H1 (cell line): ENCODE data around the gene AOAH. TPM values are rescaled to one million over a fixed set of nuclear protein-coding genes. Genes with fewer than 3 reads are reported as not detected.

Experiments used
- CTCF ChIA-PET: fragments of 300-600 bp; sonication (Branson Sonifier 250); formaldehyde crosslinking; loops from one replicate; lab custom pipeline; 2021; ENCODE audit not compliant: partially characterized antibody; lab: Charles Lee
- POLR2A ChIA-PET: fragments of 300-600 bp; sonication (Branson Sonifier 250); formaldehyde crosslinking; loops from one replicate; lab custom pipeline; 2021; ENCODE audit warnings: inconsistent platforms; ENCODE audit not compliant: partially characterized antibody; lab: Charles Lee
- DNase-seq, 2 experiments: peaks; one replicate each; pipeline versions ENCODE4 v3.0.0 to v3.0.0-alpha.2; 2010 to 2022; ENCODE audit warnings: low spot score in 2 of 2, low read depth in 1 of 2, mixed read lengths in 1 of 2
- FAIRE-seq: peaks from 2 replicates; lab custom pipeline; 2011; peaks lifted over from hg19 to GRCh38; lab: Jason Lieb, UNC
- H2AFZ ChIP-seq: 2 replicates; pipeline ENCODE4 v1.8.1; 2012; ENCODE audit warnings: low read length, inconsistent platforms
- H2AK5ac ChIP-seq: 2 replicates; pipeline ENCODE4 v1.6.1; 2013; ENCODE audit warnings: low read depth, low read length
- H2BK120ac ChIP-seq: replicated peaks from 2 replicates; pipeline ENCODE3; 2013; ENCODE audit warnings: low read depth, low read length, inconsistent platforms
- H2BK12ac ChIP-seq: 2 replicates; pipeline ENCODE4 v1.6.1; 2013; ENCODE audit warnings: low read depth, low read length
- H2BK15ac ChIP-seq: 2 replicates; pipeline ENCODE4 v1.6.1; 2013; ENCODE audit warnings: low read length
- H2BK20ac ChIP-seq: 2 replicates; pipeline ENCODE4 v1.6.1; 2013; ENCODE audit warnings: low read length
- H2BK5ac ChIP-seq: 2 replicates; pipeline ENCODE4 v1.6.1; 2013; ENCODE audit warnings: low read depth, low read length
- H3K14ac ChIP-seq: 2 replicates; pipeline ENCODE4 v1.6.1; 2013; ENCODE audit warnings: inconsistent platforms; ENCODE audit not compliant: insufficient read length
- H3K18ac ChIP-seq: 2 replicates; pipeline ENCODE4 v1.6.1; 2013; ENCODE audit warnings: low read length; ENCODE audit errors: extremely low read depth
- H3K23ac ChIP-seq: 2 replicates; pipeline ENCODE4 v1.6.1; 2013; ENCODE audit warnings: inconsistent platforms; ENCODE audit not compliant: insufficient read length
- H3K23me2 ChIP-seq: 2 replicates; pipeline ENCODE4 v1.6.1; 2013; ENCODE audit warnings: low read depth, low read length
- H3K27ac ChIP-seq: 2 replicates; pipeline ENCODE4 v1.6.1; 2011; ENCODE audit warnings: low read depth, low read length, inconsistent platforms
- H3K27me3 ChIP-seq, 4 experiments: replicated peaks in 1 of 4; 1 replicate in 1 of 4; 2 replicates in 3 of 4; pipeline versions ENCODE4 v1.6.1 to v1.8.1; 2011 to 2013; ENCODE audit warnings: low read length in 3 of 4, mild to moderate bottlenecking in 3 of 4, inconsistent platforms in 2 of 4, mixed read lengths in 2 of 4, moderate library complexity in 1 of 4; ENCODE audit not compliant: control insufficient read depth in 3 of 4, insufficient read depth in 3 of 4; ENCODE audit errors: extremely low read depth in 1 of 4
- H3K36me3 ChIP-seq, 4 experiments: 2 replicates each; pipeline versions ENCODE4 v1.6.1 to v1.8.1; 2011 to 2013; ENCODE audit warnings: mild to moderate bottlenecking in 4 of 4, low read length in 3 of 4, moderate library complexity in 2 of 4, control low read depth in 1 of 4, inconsistent platforms in 1 of 4; ENCODE audit not compliant: insufficient read depth in 4 of 4, control insufficient read depth in 2 of 4
- H3K4ac ChIP-seq: replicated peaks from 2 replicates; pipeline ENCODE3; 2013; ENCODE audit warnings: low read length, low read depth, mixed read lengths, inconsistent platforms; ENCODE audit not compliant: insufficient read length
- H3K4me1 ChIP-seq, 4 experiments: replicated peaks in 1 of 4; 1 replicate in 1 of 4; 2 replicates in 3 of 4; pipeline versions ENCODE4 v1.6.1 to v1.8.1; 2011 to 2013; ENCODE audit warnings: low read length in 3 of 4, inconsistent platforms in 2 of 4, mixed read lengths in 1 of 4; ENCODE audit not compliant: insufficient read depth in 4 of 4, control insufficient read depth in 3 of 4
- H3K4me2 ChIP-seq, 2 experiments: 2 replicates each; pipeline versions ENCODE4 v1.6.1 to v1.8.1; 2011 to 2013; ENCODE audit warnings: low read depth in 2 of 2, low read length in 2 of 2, control low read depth in 1 of 2, inconsistent platforms in 1 of 2, mild to moderate bottlenecking in 1 of 2; ENCODE audit not compliant: insufficient read depth in 1 of 2
- H3K4me3 ChIP-seq, 4 experiments: fragments of 200-600, 300-600 bp in 1 of 4; sonication (generic), shearing (Covaris generic), sonication (Bioruptor Twin) in 1 of 4; 2 replicates each; pipeline versions ENCODE4 v1.5.1 to v1.8.1; 2011 to 2016; ENCODE audit warnings: low read length in 4 of 4, low read depth in 3 of 4, control low read depth in 2 of 4, inconsistent platforms in 2 of 4, mild to moderate bottlenecking in 2 of 4, mixed read lengths in 1 of 4, moderate library complexity in 1 of 4; ENCODE audit not compliant: insufficient read depth in 2 of 4; ENCODE audit errors: extremely low read depth in 1 of 4
- H3K56ac ChIP-seq: replicated peaks from 2 replicates; pipeline ENCODE3; 2013; ENCODE audit warnings: low read depth, mild to moderate bottlenecking, mixed read lengths, low read length, inconsistent platforms; ENCODE audit not compliant: insufficient read length
- H3K79me1 ChIP-seq: 2 replicates; pipeline ENCODE4 v1.6.1; 2013; ENCODE audit warnings: low read depth, low read length, control low read depth
- H3K79me2 ChIP-seq, 2 experiments: 2 replicates each; pipeline versions ENCODE4 v1.6.1 to v1.8.1; 2012 to 2013; ENCODE audit warnings: low read length in 2 of 2, mild to moderate bottlenecking in 2 of 2, inconsistent platforms in 1 of 2; ENCODE audit not compliant: insufficient read depth in 2 of 2, control insufficient read depth in 1 of 2
- H3K9ac ChIP-seq, 4 experiments: replicated peaks in 1 of 4; 1 replicate in 1 of 4; 2 replicates in 3 of 4; pipeline versions ENCODE4 v1.6.1 to v1.8.1; 2011 to 2013; ENCODE audit warnings: low read depth in 3 of 4, low read length in 3 of 4, control low read depth in 2 of 4, mild to moderate bottlenecking in 2 of 4, moderate library complexity in 2 of 4, inconsistent platforms in 1 of 4; ENCODE audit errors: extremely low read depth in 1 of 4
- H3K9me3 ChIP-seq, 2 experiments: 2 replicates each; pipeline versions ENCODE4 v1.6.1 to v1.8.1; 2012 to 2013; ENCODE audit warnings: mild to moderate bottlenecking in 2 of 2, moderate library complexity in 2 of 2, control low read depth in 1 of 2, inconsistent platforms in 1 of 2, low read depth in 1 of 2, low read length in 1 of 2, mixed read lengths in 1 of 2; ENCODE audit not compliant: insufficient read depth in 2 of 2
- H4K20me1 ChIP-seq, 2 experiments: replicated peaks in 1 of 2; 2 replicates each; pipeline versions ENCODE3 to v1.8.1; 2011 to 2013; ENCODE audit warnings: inconsistent platforms in 2 of 2, low read length in 2 of 2, mild to moderate bottlenecking in 1 of 2; ENCODE audit not compliant: insufficient read depth in 2 of 2, control insufficient read depth in 1 of 2
- H4K5ac ChIP-seq: 2 replicates; pipeline ENCODE4 v1.6.1; 2013; ENCODE audit warnings: low read length, low read depth, mixed read lengths, inconsistent platforms; ENCODE audit not compliant: insufficient read length
- H4K8ac ChIP-seq: 2 replicates; pipeline ENCODE4 v1.8.0; 2013; ENCODE audit warnings: mild to moderate bottlenecking, moderate library complexity, low read length, inconsistent platforms; ENCODE audit not compliant: insufficient read depth; ENCODE audit errors: extremely low read depth
- H4K91ac ChIP-seq: replicated peaks from 2 replicates; pipeline ENCODE3; 2013; ENCODE audit warnings: low read length, mixed read lengths, inconsistent platforms; ENCODE audit not compliant: insufficient read length
- BACH1 ChIP-seq: IDR thresholded peaks from 2 replicates; pipeline ENCODE4 v1.6.1; 2012; ENCODE audit warnings: low read length, improper control_type of control experiment
- BCL11A ChIP-seq, 2 experiments: IDR thresholded peaks; one replicate each; pipeline ENCODE4 v1.6.1; 2011; ENCODE audit warnings: low read depth in 2 of 2, low read length in 2 of 2, mild to moderate bottlenecking in 2 of 2
- CHD1 ChIP-seq: IDR thresholded peaks from 2 replicates; pipeline ENCODE4 v1.6.1; 2012; ENCODE audit warnings: low read depth, low read length, improper control_type of control experiment
- CREB1 ChIP-seq: IDR thresholded peaks from 2 replicates; pipeline ENCODE4 v1.6.1; 2012; ENCODE audit warnings: inconsistent platforms
- NRF1 ChIP-seq: IDR thresholded peaks from 2 replicates; pipeline ENCODE4 v1.6.1; 2011; ENCODE audit warnings: mild to moderate bottlenecking, low read depth, low read length, improper control_type of control experiment
- PHF8 ChIP-seq: fragments of 200-600 bp; sonication (generic); conservative IDR thresholded peaks from 2 replicates; pipeline ENCODE4 v1.7.1; 2012; ENCODE audit warnings: low read depth, mild to moderate bottlenecking, inconsistent platforms, low read length, moderate library complexity
- RNF2 ChIP-seq: fragments of 200-900, 300-1000 bp; sonication (generic); IDR thresholded peaks from 2 replicates; pipeline ENCODE4 v1.7.1; 2016; ENCODE audit warnings: borderline replicate concordance, low read depth, mild to moderate bottlenecking, antibody characterized with exemption, low read length; ENCODE audit not compliant: poor library complexity, severe bottlenecking; ENCODE audit errors: missing control alignments
- RXRA ChIP-seq: IDR thresholded peaks from 2 replicates; pipeline ENCODE4 v1.6.1; 2011; ENCODE audit warnings: low read depth, mild to moderate bottlenecking, low read length, moderate library complexity; ENCODE audit not compliant: insufficient read depth
- SIX5 ChIP-seq: IDR thresholded peaks from 2 replicates; pipeline ENCODE4 v1.6.1; 2011; ENCODE audit warnings: mild to moderate bottlenecking, low read depth, low read length
- SUZ12 ChIP-seq: fragments of 200-600 bp; sonication (generic); IDR thresholded peaks from 2 replicates; pipeline ENCODE4 v1.6.1; 2012; ENCODE audit warnings: mild to moderate bottlenecking, inconsistent platforms, low read length, moderate library complexity, mixed read lengths
- TBP ChIP-seq: IDR thresholded peaks from 2 replicates; pipeline ENCODE4 v1.6.1; 2011; ENCODE audit warnings: low read depth, low read length, improper control_type of control experiment
- ZNF274 ChIP-seq: IDR thresholded peaks from 2 replicates; pipeline ENCODE4 v1.7.0; 2012; ENCODE audit warnings: low read length, borderline replicate concordance; ENCODE audit errors: extremely low read depth
- WGBS, 2 experiments: shearing (Covaris generic) in 1 of 2; methylation state at CpG; one replicate each; pipeline versions ENCODE4 v1.1.6 to v1.1.7; 2013 to 2015; ENCODE audit warnings: low lambda C conversion rate in 2 of 2, mixed read lengths in 2 of 2, inconsistent platforms in 1 of 2, low coverage in 1 of 2, missing lambda C conversion rate in 1 of 2; ENCODE audit not compliant: insufficient replicate concordance in 2 of 2, insufficient coverage in 1 of 2, insufficient read length in 1 of 2; ENCODE audit errors: extremely low coverage in 1 of 2, missing lambda C conversion rate in 1 of 2; 5-methylcytosine and 5-hydroxymethylcytosine counted together
- polyA plus RNA-seq, 7 experiments: library from polyadenylated mRNA; depleted of rRNA in 3 of 7; stranded (reverse) in 5 of 7; unstranded in 2 of 7; fragments of >200 nt in 5 of 7; fragments of 200-250 nt in 2 of 7; gene quantifications; 1 replicate in 5 of 7; 2 replicates in 1 of 7; 4 replicates in 1 of 7; pipeline versions ENCODE4 v1.2.1 to v1.2.3, GENCODE V29; 2011 to 2013; ENCODE audit warnings: missing spikeins in 2 of 7, mixed read lengths in 2 of 7
- total RNA-seq: library from RNA; stranded (reverse); fragmentation: NEBNext Ultra II Directional; extraction: Animal tissue kit (Norgen Biotek cat#: 25700); gene quantifications from 2 replicates; pipeline ENCODE4 v1.2.1, GENCODE V29; 2021
- TF ChIP-seq, protein P1 (sequence below): IDR thresholded peaks from 2 replicates; pipeline ENCODE4 v1.6.1; 2012; ENCODE audit warnings: inconsistent platforms
- TF ChIP-seq, protein P2 (sequence below): IDR thresholded peaks from 2 replicates; pipeline ENCODE4 v1.6.1; 2011; ENCODE audit warnings: low read depth, mild to moderate bottlenecking, low read length; ENCODE audit not compliant: insufficient read depth

The AOAH gene
- total and polyA plus RNA-seq, 2 of the 8 experiments (the other 6 are each of a cell fraction or from before 2014, with no cell fraction given) = 0.08 TPM; not detected in 1

DNA sequence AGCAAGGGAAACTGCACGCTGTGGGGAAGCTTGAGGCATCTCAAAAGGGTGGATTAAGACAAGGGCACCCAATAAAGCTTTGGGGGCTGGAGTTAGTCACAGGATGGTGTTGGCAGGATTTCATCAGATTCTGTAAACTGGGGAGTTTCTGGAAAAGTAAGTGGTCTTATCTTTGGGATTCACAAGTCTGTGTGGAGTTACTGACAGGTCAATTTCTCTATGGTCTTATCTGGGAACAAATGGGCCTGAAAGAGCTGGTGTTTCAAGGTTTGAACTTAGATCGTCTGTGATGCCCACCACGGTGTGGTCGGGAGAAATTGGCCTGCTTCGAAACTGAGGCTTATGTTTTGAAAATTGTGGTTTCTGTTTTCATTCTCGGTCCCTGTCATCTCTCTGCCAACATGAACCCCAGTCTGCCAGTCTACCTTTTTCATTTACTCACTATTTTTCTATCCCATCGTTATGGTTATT, 23.8 kb upstream of the AOAH start:
- ChIA-PET POLR2A (no interaction called here), CTCF (interaction anchor here (1.2 to 2.6 kb wide), 3 partner anchors 8 to 434 kb away, joined by 3 to 7 read pairs (median 3); no protein-coding TSS in a partner anchor)
- Histone ChIP-seq H3K4me3 (no peak overlapping the region), H4K5ac (no peak overlapping the region), H2BK120ac (no peak overlapping the region), H3K4me2 (no peak overlapping the region), H3K23ac (no peak overlapping the region), H3K56ac (no peak overlapping the region), H3K79me1 (no peaks in the 10 kb centered on the region), H3K27me3 (no peaks in the 10 kb centered on the region; a peak in 1 of 7 replicates), H3K18ac (no peak overlapping the region), H4K8ac (no peak overlapping the region), H3K27ac (no peak overlapping the region), H2BK12ac (no peak overlapping the region), H3K14ac (no peak overlapping the region), H2BK15ac (no peak overlapping the region), H3K4ac (no peak overlapping the region), H3K79me2 (no peaks in the 10 kb centered on the region), H2BK20ac (no peak overlapping the region), H2BK5ac (no peak overlapping the region), H2AFZ (no peak overlapping the region), H4K91ac (no peak overlapping the region), H3K23me2 (no peaks in the 10 kb centered on the region), H3K9ac (no peak overlapping the region), H3K9me3 (no peaks in the 10 kb centered on the region), H3K36me3 (no peaks in the 10 kb centered on the region), H2AK5ac (no peak overlapping the region), H3K4me1 (no peaks in the 10 kb centered on the region), H4K20me1 (no peaks in the 10 kb centered on the region)
- FAIRE-seq = no peak
- WGBS, 2 experiments = 93% methylated on average over 7 of the region's 7 CpGs; no CpG with 5 or more reads in 1 of the 2 experiments
- DNase-seq = no peak
- TF ChIP-seq SUZ12 (no peak), NRF1 (no peak), BCL11A (IDR thresholded peaks at IDR 0.05; ENCODE audit: low read depth in 2 of 2, low read length in 2 of 2) (no peak), CREB1 (no peak), SIX5 (no peak), ZNF274 (no peak), TBP (no peak), BACH1 (no peak), PHF8 (no peak), RNF2 (no peak), CHD1 (no peak), RXRA (no peak)
- TF ChIP-seq, protein P1, sequence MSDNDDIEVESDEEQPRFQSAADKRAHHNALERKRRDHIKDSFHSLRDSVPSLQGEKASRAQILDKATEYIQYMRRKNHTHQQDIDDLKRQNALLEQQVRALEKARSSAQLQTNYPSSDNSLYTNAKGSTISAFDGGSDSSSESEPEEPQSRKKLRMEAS = no peak
- TF ChIP-seq, protein P2, sequence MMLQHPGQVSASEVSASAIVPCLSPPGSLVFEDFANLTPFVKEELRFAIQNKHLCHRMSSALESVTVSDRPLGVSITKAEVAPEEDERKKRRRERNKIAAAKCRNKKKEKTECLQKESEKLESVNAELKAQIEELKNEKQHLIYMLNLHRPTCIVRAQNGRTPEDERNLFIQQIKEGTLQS = no peak
